A673 (cell line): ENCODE measurements around the gene CASP9. TPM values are rescaled to one million over a fixed set of nuclear protein-coding genes. Genes with fewer than 3 reads are reported as not detected.

ENCODE experiments used
- BruUV-seq: library from RNA; stranded (reverse); fragments of 400-500 nt; replicated peaks from 2 replicates; lab custom pipeline; 2021; lab: Mats Ljungman, UMichigan
- CTCF ChIA-PET: fragments of 300-600 bp; sonication (Branson Sonifier 250); formaldehyde crosslinking; loops from one replicate; lab custom pipeline; 2022; ENCODE audit warnings: antibody characterized with exemption; lab: Charles Lee
- POLR2A ChIA-PET: fragments of 300-600 bp; sonication (Branson Sonifier 250); formaldehyde crosslinking; loops from one replicate; lab custom pipeline; 2022; ENCODE audit warnings: antibody characterized with exemption; ENCODE audit not compliant: low non-redundant PET; lab: Charles Lee
- DNase-seq: peaks from one replicate; pipeline ENCODE4 v3.0.0-alpha.2; 2015; ENCODE audit warnings: low spot score
- H3K27ac ChIP-seq: fragments of 200-600 bp; sonication (generic); 2 replicates; pipeline ENCODE4 v1.5.1; 2016; ENCODE audit warnings: mixed run types, low read depth, mild to moderate bottlenecking, mixed read lengths, antibody characterized with exemption, low read length; ENCODE audit not compliant: poor library complexity, severe bottlenecking
- H3K27me3 ChIP-seq: fragments of 200-600 bp; sonication (generic); replicated peaks from 2 replicates; pipeline ENCODE4 v1.6.1; 2017; ENCODE audit warnings: mixed run types, low read depth, mild to moderate bottlenecking, mixed read lengths, antibody characterized with exemption, low read length; ENCODE audit not compliant: insufficient read depth, poor library complexity
- H3K36me3 ChIP-seq: fragments of 200-600 bp; sonication (generic); 2 replicates; pipeline ENCODE4 v1.6.1; 2016; ENCODE audit warnings: mixed run types, mild to moderate bottlenecking, mixed read lengths, antibody characterized with exemption, low read length; ENCODE audit not compliant: insufficient read depth, poor library complexity, severe bottlenecking
- H3K4me1 ChIP-seq: fragments of 200-600 bp; sonication (generic); 2 replicates; pipeline ENCODE4 v1.6.1; 2017; ENCODE audit warnings: mixed run types, mild to moderate bottlenecking, mixed read lengths, antibody characterized with exemption, low read length; ENCODE audit not compliant: insufficient read depth, poor library complexity, severe bottlenecking
- H3K4me3 ChIP-seq: fragments of 200-600 bp; sonication (generic); 2 replicates; pipeline ENCODE4 v1.5.1; 2016; ENCODE audit warnings: low read depth, mixed run types, mild to moderate bottlenecking, mixed read lengths, low read length; ENCODE audit not compliant: poor library complexity, severe bottlenecking
- H3K9me3 ChIP-seq: fragments of 200-600 bp; sonication (generic); 2 replicates; pipeline ENCODE4 v1.6.1; 2016; ENCODE audit warnings: mixed run types, low read depth, mild to moderate bottlenecking, mixed read lengths, antibody characterized with exemption, low read length; ENCODE audit not compliant: poor library complexity, severe bottlenecking
- CTCF ChIP-seq: fragments of 300-800, 200-600 bp; sonication (generic); conservative IDR thresholded peaks from 2 replicates; pipeline ENCODE4 v1.5.1; 2017; ENCODE audit warnings: low read depth, mild to moderate bottlenecking, antibody characterized with exemption, low read length, moderate library complexity, mixed read lengths
- EZH2 ChIP-seq: fragments of 200-600 bp; sonication (generic); IDR thresholded peaks from 2 replicates; pipeline ENCODE4 v1.6.1; 2017; ENCODE audit warnings: borderline replicate concordance, low read depth, mild to moderate bottlenecking, mixed read lengths, antibody characterized with exemption, low read length; ENCODE audit not compliant: poor library complexity, severe bottlenecking
- intact Hi-C: fragments of 100-400 bp; cut with micrococcal nuclease; formaldehyde crosslinking; loops from one replicate; pipeline ENCODE4 v1.10.0; 2022; ENCODE audit not compliant: unreplicated experiment
- total RNA-seq: library from RNA; stranded (reverse); gene quantifications from 2 replicates; pipeline ENCODE4 v1.2.3, GENCODE V29; 2021

Gene CASP9
- total RNA-seq, 1 experiment from 2014 or later = 7.0 TPM

GRCh38 chr1:15442119-15442518, 81.9 kb downstream of the CASP9 start:
- DNase-seq = no peak
- Histone ChIP-seq H3K27me3 (no peaks in the 10 kb centered on the region), H3K36me3 (no peaks in the 10 kb centered on the region), H3K4me3 (no peak overlapping the region), H3K9me3 (no peaks in the 10 kb centered on the region), H3K27ac (no peak overlapping the region), H3K4me1 (no peaks in the 10 kb centered on the region)
- intact Hi-C loops = no loop called here
- no peak for TF ChIP-seq EZH2
- no peak for TF ChIP-seq CTCF
- ChIA-PET POLR2A (no interaction called here), CTCF (interaction anchor here (0.6 kb wide), 1 partner anchor 250 kb away, joined by 3 read pairs; no protein-coding TSS in a partner anchor)
- no TSS peak for BruUV-seq

Other genes with a start within 250 kb of the CASP9 start
- gene EFHD2, start 114.3 kb downstream of the CASP9 start, total RNA-seq = 30.6 and 32.5 TPM in 2 replicates
- gene CTRC, start 85.8 kb downstream of the CASP9 start, total RNA-seq = 0.52 and 0.95 TPM in 2 replicates
- not detected in 2 replicates for gene CELA2A, start 67.5 kb downstream of the CASP9 start, total RNA-seq
- not detected in 2 replicates for gene CELA2B, start 48.1 kb downstream of the CASP9 start, total RNA-seq
- gene DNAJC16, start 2.6 kb upstream of the CASP9 start, total RNA-seq = 17.1 and 18.6 TPM in 2 replicates
- 0.11 and 0.20 TPM in 2 replicates for gene AGMAT, start 60.8 kb upstream of the CASP9 start, total RNA-seq
- 38.1 and 41.3 TPM in 2 replicates for gene DDI2, start 93.2 kb upstream of the CASP9 start, total RNA-seq
- gene PLEKHM2, start 160.1 kb upstream of the CASP9 start, total RNA-seq = 53.9 and 56.2 TPM in 2 replicates
- 3.2 TPM in 2 replicates for gene SLC25A34, start 212.0 kb upstream of the CASP9 start, total RNA-seq
- not detected in 2 replicates for gene TMEM82, start 218.3 kb upstream of the CASP9 start, total RNA-seq
- 38.9 and 39.3 TPM in 2 replicates for gene FBLIM1, start 234.6 kb upstream of the CASP9 start, total RNA-seq